Sigmoid colon (tissue), 4 donors: ENCODE data around the gene IQSEC3.
"Not testable (repeated sequence)": the region's sequence is repeated elsewhere in the genome, so short reads cannot be mapped to it uniquely, and the experiment has no call there.

Experiments used
- CTCF ChIP-seq, 4 experiments: fragments of 450-650 bp in 3 of 4; fragments of 200-600 bp in 1 of 4; IDR thresholded peaks; one replicate each; pipeline ENCODE4 v1.5.1; 2016 to 2019; ENCODE audit warnings: antibody characterized with exemption in 4 of 4, mild to moderate bottlenecking in 3 of 4, moderate library complexity in 2 of 4
- EP300 ChIP-seq, 4 donors: sonication (generic); formaldehyde crosslinking; IDR thresholded peaks; one replicate each; pipeline ENCODE4 v1.6.1; 2017; ENCODE audit warnings: antibody characterized with exemption in 4 of 4
- POLR2AphosphoS5 ChIP-seq, 4 donors: sonication (generic); formaldehyde crosslinking; IDR thresholded peaks; one replicate each; pipeline ENCODE4 v1.6.1; 2017; ENCODE audit warnings: antibody characterized with exemption in 4 of 4

DNA sequence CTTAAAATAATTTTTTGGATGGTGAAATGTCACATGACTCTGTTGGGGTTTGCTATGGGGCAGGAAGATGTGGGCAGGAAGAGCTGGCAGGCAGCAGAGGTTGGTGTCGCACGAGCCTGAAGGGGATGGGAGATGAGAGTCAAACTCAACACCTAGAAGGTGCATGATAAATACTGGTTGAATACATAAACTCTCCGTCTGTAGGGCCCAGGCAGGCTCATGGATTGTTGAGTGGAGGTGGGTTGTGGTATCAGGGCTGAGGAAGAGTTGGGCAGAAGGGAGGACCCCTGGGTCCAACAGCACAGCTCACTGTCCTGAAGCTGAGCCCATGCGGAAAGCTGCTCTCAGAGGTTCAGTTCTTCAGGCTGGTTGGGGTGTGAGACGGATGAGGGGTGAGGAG, 9.0 kb downstream of the IQSEC3 start:
- not testable (repeated sequence) for TF ChIP-seq EP300, CTCF, POLR2AphosphoS5 (IDR thresholded peaks at IDR 0.05)
